ENCODE data around the gene DNAH2. TPM values are rescaled to one million over a fixed set of nuclear protein-coding genes. Genes with fewer than 3 reads are reported as not detected.

The DNAH2 gene
- total and polyA plus RNA-seq, 2 of the 4 experiments (the other 2 are of a cell fraction) = under 0.01 to 0.02 TPM

- no peak for TF ChIP-seq RFX5 (IDR thresholded peaks at IDR 0.05; ENCODE audit: low read depth, low read length)
- no peak for TF ChIP-seq ELK1 (IDR thresholded peaks at IDR 0.05; ENCODE audit: borderline replicate concordance, low read depth, low read length)
Measured at GRCh38 chr17:7838090-7839075, 120.8 kb downstream of the DNAH2 start (continued).
